ENCODE measurements around the gene MED7. TPM values are rescaled to one million over a fixed set of nuclear protein-coding genes. Genes with fewer than 3 reads are reported as not detected.

MED7 gene
- total and polyA plus RNA-seq, 10 of the 15 experiments (the other 5 are each of a cell fraction or from before 2014, with no cell fraction given): 9.3 to 47.7 (median 22.7) TPM

DNA sequence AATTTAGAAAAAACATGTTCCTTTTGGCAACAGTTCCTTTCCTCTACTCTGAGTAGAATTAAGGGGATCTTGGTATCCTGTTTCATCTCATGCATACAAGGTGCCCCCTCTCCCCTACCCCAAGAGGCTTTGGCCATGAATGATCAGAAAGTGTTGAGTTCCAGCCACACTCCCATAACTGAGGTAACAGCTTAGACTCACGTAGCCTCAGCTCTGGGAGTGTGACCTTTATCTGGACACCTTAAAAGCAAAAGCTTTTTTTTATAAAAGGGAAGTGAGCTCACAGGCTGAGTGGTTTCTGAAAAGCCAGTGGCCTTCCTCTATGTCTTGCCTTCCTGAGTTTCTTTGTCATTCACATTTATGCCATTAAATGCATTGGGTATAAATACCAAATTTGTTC is 32.9 kb downstream of the MED7 start (continued):
- no peak for TF ChIP-seq NFXL1 (IDR thresholded peaks at IDR 0.05; ENCODE audit: borderline replicate concordance)
- TF ChIP-seq ZNF384 (IDR thresholded peaks at IDR 0.05; ENCODE audit: borderline replicate concordance, low read depth, low read length): peak; percentile 88
- 0 out of 2 replicates have a peak, but pooled peaks have one; percentile 37 for TF ChIP-seq IRF4 (IDR thresholded peaks at IDR 0.05; ENCODE audit: low read depth, low read length)
- peak in 1 of 2 experiments; percentile 29; a peak in 2 of 4 replicates for TF ChIP-seq IKZF2 (IDR thresholded peaks at IDR 0.05)
- peak; percentile 55; the same call in 1 of the 2 replicates for TF ChIP-seq NFIC (IDR thresholded peaks at IDR 0.05; ENCODE audit: low read depth, low read length)
- TF ChIP-seq GABPA (IDR thresholded peaks at IDR 0.05; ENCODE audit: low read depth): peak; percentile 68

DNA sequence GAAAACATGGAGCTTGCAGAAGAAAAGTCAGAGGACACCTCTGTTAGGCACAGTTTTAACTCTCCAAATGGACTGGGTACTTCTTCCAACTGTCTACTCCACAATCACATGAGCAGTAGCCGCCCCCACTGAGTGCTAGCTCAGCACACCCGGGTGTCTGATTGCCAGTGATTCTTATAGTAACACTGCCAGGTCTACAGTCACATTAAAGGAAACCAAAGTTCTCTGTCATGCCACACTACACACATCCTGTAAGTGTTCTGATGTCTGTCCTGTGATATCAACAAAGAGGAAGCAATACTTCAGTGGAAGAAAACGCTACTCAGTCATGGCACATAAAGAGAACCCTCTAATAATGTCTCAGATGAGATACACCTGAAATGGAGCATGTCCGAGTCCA is 33.7 kb downstream of the MED7 start, which contains the start of gene HAVCR2:
HAVCR2 (minus strand) TSS at position 69 of the 400 bp plus-strand sequence; CDS start at position 8, 61 bp downstream.
- H3K9ac ChIP-seq (ENCODE audit: control insufficient read depth, insufficient read depth, low read length): peak within 1 kb of the TSS; percentile 52; the same call in 1 of the 2 replicates
- intact Hi-C loops (cut with micrococcal nuclease; ENCODE audit: unreplicated experiment) (loop anchor here (2.0 kb wide), 1 partner anchor 34 kb away; no protein-coding TSS in a partner anchor), in situ Hi-C loops (cut with MboI) (no loop called here)
- no peaks in the 10 kb centered on the region for H3K9me3 ChIP-seq (replicated peaks; ENCODE audit: control insufficient read depth, insufficient read depth, low read length)
- DNase-seq (ENCODE audit: low read depth, low spot score) (peak; percentile 83), ATAC-seq (peak; percentile 90), FAIRE-seq (peak; percentile 90)
- H3K4me1 ChIP-seq (ENCODE audit: control insufficient read depth, insufficient read depth, low read length): peaks cover 12% of the 10 kb centered on the region
- no peaks in the 10 kb centered on the region for H3K27me3 ChIP-seq (replicated peaks in 1 of 2; ENCODE audit: control insufficient read depth in 2 of 2, insufficient read depth in 2 of 2, low read length in 1 of 2)
- CTCF ChIA-PET: interaction anchor here (0.6 to 1.9 kb wide), 6 partner anchors 9 to 228 kb away, joined by 3 to 5 read pairs (median 3); no protein-coding TSS in a partner anchor
- H3K36me3 ChIP-seq (ENCODE audit: control insufficient read depth in 2 of 2, insufficient read depth in 2 of 2, low read length in 1 of 2): no peaks in the 10 kb centered on the region
- H4K20me1 ChIP-seq (ENCODE audit: control insufficient read depth, insufficient read depth): no peaks in the 10 kb centered on the region
- H3K79me2 ChIP-seq (ENCODE audit: control insufficient read depth, insufficient read depth, low read length): no peaks in the 10 kb centered on the region; the same call in none of the 2 replicates
- RAD21 ChIA-PET (ENCODE audit: unreplicated experiment): interaction anchor here (0.7 to 1.9 kb wide), 5 partner anchors 21 to 172 kb away, joined by 3 to 6 read pairs (median 4); no protein-coding TSS in a partner anchor
- no TSS peak for BruUV-seq (replicated peaks)
- H2AFZ ChIP-seq (ENCODE audit: control insufficient read depth, low read depth, low read length): peak within 1 kb of the TSS; percentile 73
- peak within 1 kb of the TSS; percentile 70 for H3K4me2 ChIP-seq (ENCODE audit: control insufficient read depth, insufficient read depth)
- WGBS (ENCODE audit: insufficient coverage, insufficient replicate concordance, low lambda C conversion rate, missing lambda C conversion rate): 0% methylated on average over 4 of the region's 4 CpGs
- H3K4me3 ChIP-seq: peak within 1 kb of the TSS; percentile 46
- POLR2A ChIA-PET: interaction anchor here (0.6 to 1.5 kb wide), 6 partner anchors 8 to 487 kb away, joined by 3 to 8 read pairs (median 3); no protein-coding TSS in a partner anchor
- SMC1A ChIA-PET (ENCODE audit: uncharacterized antibody, unreplicated experiment): interaction anchor here (0.9 to 3.2 kb wide), 8 partner anchors 11 to 188 kb away, joined by 3 to 22 read pairs (median 5); no protein-coding TSS in a partner anchor
- peak within 1 kb of the TSS; percentile 87 for H3K27ac ChIP-seq (ENCODE audit: control insufficient read depth, insufficient read depth)
- TF ChIP-seq, protein P1, sequence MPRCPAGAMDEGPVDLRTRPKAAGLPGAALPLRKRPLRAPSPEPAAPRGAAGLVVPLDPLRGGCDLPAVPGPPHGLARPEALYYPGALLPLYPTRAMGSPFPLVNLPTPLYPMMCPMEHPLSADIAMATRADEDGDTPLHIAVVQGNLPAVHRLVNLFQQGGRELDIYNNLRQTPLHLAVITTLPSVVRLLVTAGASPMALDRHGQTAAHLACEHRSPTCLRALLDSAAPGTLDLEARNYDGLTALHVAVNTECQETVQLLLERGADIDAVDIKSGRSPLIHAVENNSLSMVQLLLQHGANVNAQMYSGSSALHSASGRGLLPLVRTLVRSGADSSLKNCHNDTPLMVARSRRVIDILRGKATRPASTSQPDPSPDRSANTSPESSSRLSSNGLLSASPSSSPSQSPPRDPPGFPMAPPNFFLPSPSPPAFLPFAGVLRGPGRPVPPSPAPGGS (IDR thresholded peaks at IDR 0.05; ENCODE audit: borderline replicate concordance, insufficient read depth, low read depth, low read length, poor library complexity, severe bottlenecking): no peak
- TF ChIP-seq, protein P2, sequence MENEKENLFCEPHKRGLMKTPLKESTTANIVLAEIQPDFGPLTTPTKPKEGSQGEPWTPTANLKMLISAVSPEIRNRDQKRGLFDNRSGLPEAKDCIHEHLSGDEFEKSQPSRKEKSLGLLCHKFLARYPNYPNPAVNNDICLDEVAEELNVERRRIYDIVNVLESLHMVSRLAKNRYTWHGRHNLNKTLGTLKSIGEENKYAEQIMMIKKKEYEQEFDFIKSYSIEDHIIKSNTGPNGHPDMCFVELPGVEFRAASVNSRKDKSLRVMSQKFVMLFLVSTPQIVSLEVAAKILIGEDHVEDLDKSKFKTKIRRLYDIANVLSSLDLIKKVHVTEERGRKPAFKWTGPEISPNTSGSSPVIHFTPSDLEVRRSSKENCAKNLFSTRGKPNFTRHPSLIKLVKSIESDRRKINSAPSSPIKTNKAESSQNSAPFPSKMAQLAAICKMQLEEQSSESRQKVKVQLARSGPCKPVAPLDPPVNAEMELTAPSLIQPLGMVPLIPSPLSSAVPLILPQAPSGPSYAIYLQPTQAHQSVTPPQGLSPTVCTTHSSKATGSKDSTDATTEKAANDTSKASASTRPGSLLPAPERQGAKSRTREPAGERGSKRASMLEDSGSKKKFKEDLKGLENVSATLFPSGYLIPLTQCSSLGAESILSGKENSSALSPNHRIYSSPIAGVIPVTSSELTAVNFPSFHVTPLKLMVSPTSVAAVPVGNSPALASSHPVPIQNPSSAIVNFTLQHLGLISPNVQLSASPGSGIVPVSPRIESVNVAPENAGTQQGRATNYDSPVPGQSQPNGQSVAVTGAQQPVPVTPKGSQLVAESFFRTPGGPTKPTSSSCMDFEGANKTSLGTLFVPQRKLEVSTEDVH (IDR thresholded peaks at IDR 0.05; ENCODE audit: low read depth, partially characterized antibody): no peak
- no peak for TF ChIP-seq ZBED1 (IDR thresholded peaks at IDR 0.05; ENCODE audit: borderline replicate concordance)
- TF ChIP-seq CHD1 (IDR thresholded peaks at IDR 0.05; ENCODE audit: low read depth, low read length): no peak
- TF ChIP-seq SREBF2 (IDR thresholded peaks at IDR 0.05; ENCODE audit: low read length): no peak
- TF ChIP-seq ZNF207 (IDR thresholded peaks at IDR 0.05; ENCODE audit: borderline replicate concordance): 0 out of 2 replicates have a peak, but pooled peaks have one; percentile 24
- TF ChIP-seq, protein P3, sequence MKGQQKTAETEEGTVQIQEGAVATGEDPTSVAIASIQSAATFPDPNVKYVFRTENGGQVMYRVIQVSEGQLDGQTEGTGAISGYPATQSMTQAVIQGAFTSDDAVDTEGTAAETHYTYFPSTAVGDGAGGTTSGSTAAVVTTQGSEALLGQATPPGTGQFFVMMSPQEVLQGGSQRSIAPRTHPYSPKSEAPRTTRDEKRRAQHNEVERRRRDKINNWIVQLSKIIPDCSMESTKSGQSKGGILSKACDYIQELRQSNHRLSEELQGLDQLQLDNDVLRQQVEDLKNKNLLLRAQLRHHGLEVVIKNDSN (IDR thresholded peaks at IDR 0.05; ENCODE audit: borderline replicate concordance, extremely low read length, insufficient read depth, low read depth, low read length): no peak
- TF ChIP-seq, protein P4, sequence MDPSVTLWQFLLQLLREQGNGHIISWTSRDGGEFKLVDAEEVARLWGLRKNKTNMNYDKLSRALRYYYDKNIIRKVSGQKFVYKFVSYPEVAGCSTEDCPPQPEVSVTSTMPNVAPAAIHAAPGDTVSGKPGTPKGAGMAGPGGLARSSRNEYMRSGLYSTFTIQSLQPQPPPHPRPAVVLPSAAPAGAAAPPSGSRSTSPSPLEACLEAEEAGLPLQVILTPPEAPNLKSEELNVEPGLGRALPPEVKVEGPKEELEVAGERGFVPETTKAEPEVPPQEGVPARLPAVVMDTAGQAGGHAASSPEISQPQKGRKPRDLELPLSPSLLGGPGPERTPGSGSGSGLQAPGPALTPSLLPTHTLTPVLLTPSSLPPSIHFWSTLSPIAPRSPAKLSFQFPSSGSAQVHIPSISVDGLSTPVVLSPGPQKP (IDR thresholded peaks at IDR 0.05; ENCODE audit: low read depth, low read length): no peak
- no peak for TF ChIP-seq YBX1 (IDR thresholded peaks at IDR 0.05)

Data from GM12878 (cell line).